ENCODE measurements around the gene COG5.

DNA sequence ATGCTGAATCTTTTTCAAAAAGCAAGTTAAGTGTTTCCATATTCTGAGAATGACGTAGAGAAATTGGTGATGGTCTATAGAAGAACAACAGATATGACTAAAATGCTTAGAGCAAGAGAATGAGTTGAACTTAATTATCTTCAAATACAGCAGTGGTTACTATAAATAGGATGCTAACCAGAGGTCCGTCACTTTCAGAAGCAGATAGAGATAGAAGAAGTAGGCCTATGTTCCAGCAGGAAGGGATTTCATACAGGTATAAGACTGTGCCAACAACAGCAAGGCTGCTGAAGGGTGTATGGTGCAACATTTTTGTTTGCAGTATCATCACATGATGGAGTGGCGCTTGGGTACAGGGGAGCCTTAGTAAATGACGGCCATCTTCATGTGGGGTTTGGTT, 326.3 kb downstream of the COG5 start:
- TF ChIP-seq POLR2A (IDR thresholded peaks at IDR 0.05), result no peak
- TF ChIP-seq, protein P1, sequence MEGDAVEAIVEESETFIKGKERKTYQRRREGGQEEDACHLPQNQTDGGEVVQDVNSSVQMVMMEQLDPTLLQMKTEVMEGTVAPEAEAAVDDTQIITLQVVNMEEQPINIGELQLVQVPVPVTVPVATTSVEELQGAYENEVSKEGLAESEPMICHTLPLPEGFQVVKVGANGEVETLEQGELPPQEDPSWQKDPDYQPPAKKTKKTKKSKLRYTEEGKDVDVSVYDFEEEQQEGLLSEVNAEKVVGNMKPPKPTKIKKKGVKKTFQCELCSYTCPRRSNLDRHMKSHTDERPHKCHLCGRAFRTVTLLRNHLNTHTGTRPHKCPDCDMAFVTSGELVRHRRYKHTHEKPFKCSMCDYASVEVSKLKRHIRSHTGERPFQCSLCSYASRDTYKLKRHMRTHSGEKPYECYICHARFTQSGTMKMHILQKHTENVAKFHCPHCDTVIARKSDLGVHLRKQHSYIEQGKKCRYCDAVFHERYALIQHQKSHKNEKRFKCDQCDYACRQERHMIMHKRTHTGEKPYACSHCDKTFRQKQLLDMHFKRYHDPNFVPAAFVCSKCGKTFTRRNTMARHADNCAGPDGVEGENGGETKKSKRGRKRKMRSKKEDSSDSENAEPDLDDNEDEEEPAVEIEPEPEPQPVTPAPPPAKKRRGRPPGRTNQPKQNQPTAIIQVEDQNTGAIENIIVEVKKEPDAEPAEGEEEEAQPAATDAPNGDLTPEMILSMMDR (IDR thresholded peaks at IDR 0.05), result no peak
